GM19025 (cell line): ENCODE data around the gene ZDHHC11.
A peak's percentile ranks its signal among the peaks of the same experiment; 100 is the strongest.
"Not testable (repeated sequence)": the region's sequence is repeated elsewhere in the genome, so short reads cannot be mapped to it uniquely, and the experiment has no call there.

Source experiments
- ATAC-seq: cut with Tn5 transposase; IDR thresholded peaks from one replicate; pipeline ENCODE4 v1.9.1; 2021; ENCODE audit warnings: mild to moderate bottlenecking, low read depth, moderate library complexity; ENCODE audit not compliant: unreplicated experiment

ZDHHC11 gene

DNA sequence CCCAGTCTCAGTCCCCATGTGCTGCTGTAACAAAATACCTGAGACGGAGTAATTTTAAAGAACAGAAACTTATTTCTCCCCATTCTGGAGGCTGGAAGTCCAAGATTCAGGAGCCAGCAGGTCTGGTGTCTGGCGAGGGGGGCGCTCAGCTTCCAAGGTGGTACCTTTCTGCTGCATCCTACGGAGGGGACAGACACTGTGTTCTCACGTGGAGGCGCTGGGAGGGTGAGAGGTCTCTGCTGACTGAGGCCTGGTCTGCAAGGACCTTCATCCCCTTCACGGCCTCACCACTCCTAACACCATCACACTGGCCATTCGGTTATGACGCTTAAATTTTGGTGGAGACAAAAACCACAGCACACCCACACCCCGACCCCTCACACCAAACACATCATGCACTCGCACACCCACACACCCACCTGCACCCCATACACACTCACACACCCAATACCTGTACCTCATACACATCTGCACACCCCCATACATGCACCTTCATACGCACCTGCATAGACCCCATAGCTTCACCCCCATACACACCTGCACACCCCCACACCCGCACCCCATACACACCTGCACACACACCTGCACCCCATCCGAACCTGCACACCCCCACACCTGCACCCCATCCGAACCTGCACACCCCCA lies 9.8 kb upstream of the ZDHHC11 start:
- no peak for ATAC-seq

DNA sequence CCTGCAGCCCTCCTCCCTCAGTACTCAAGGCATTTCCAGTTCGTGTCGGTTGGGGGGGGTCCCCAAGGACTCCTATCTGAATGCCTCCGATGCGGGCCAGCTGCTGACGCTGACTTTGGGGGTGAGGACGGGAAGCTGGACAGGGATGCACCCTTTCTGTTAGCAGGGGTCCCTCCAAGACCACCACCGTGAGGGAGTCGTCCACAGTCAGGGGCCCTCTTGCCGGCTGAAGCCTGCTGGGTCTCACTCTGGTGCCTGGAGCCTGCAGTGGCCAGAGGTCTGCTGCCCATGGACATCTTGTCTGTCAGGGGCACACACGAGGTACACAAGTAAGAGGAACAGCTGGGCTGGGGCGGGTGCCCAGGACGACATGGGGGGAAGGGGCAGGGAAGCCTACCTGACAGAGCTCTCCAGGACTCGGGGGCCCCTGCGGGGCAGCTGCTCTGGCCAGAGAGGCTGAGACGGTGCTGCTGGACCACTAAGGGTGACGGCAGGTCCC lies 9.1 kb upstream of the ZDHHC11 start:
- no peak for ATAC-seq

- ATAC-seq: no peak
Measured at GRCh38 chr5:859391-859790, 8.6 kb upstream of the ZDHHC11 start.

GRCh38 chr5:858726-859125 lies 7.9 kb upstream of the ZDHHC11 start:
- ATAC-seq: no peak

GRCh38 chr5:856531-857425 lies 6.0 kb upstream of the ZDHHC11 start:
- no peak for ATAC-seq

GRCh38 chr5:855771-856530 lies 5.2 kb upstream of the ZDHHC11 start:
- ATAC-seq: no peak

DNA sequence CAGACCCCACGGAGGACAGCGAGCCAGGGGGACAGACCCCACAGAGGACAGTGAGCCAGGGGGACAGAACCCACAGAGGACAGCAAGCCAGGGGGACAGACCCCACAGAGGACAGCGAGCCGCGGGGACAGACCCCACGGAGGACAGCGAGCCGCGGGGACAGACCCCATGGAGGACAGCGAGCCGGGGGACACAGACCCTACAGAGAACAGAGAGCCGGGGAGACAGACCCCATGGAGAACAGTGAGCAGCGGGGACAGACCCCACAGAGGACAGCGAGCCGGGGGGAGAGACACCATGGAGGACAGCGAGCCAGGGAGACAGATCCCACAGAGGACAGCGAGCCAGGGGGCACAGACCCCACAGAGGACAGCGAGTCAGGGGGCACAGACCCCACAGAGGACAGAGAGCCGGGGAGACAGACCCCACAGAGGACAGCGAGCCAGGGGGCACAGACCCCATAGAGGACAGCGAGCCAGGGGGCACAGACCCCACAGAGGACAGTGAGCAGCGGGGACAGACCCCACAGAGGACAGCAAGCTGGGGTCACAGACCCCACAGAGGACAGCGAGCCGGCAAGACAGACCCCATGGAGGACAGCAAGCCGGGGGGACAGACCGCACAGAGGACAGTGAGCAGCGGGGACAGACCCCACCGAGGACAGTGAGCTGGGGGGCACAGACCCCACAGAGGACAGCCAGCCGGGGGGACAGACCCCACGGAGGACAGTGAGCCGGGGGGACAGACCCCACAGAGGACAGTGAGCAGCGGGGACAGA lies 4.4 kb upstream of the ZDHHC11 start:
- no peak for ATAC-seq

GRCh38 chr5:854217-854616 lies 3.4 kb upstream of the ZDHHC11 start:
- no peak for ATAC-seq

DNA sequence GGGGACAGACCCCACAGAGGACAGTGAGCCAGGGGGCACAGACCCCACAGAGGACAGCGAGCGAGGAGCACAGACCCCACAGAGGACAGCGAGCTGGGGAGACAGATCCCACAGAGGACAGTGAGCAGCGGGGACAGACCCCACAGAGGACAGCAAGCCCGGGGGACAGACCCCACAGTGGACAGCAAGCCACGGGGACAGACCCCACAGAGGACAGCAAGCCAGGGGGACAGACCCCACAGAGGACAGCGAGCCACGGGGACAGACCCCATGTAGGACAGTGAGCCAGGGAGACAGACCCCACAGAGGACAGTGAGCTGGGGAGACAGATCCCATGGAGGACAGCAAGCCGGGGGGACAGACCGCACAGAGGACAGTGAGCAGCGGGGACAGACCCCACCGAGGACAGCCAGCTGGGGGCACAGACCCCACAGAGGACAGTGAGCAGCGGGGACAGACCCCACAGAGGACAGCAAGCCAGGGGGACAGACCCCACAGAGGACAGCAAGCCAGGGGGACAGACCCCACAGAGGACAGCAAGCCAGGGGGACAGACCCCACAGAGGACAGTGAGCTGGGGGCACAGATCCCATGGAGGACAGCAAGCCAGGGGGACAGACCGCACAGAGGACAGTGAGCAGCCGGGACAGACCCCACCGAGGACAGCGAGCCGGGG lies 2.8 kb upstream of the ZDHHC11 start:
- not testable (repeated sequence) for ATAC-seq

- no peak for ATAC-seq
Measured at GRCh38 chr5:852431-853401, 1.9 kb upstream of the ZDHHC11 start.

DNA sequence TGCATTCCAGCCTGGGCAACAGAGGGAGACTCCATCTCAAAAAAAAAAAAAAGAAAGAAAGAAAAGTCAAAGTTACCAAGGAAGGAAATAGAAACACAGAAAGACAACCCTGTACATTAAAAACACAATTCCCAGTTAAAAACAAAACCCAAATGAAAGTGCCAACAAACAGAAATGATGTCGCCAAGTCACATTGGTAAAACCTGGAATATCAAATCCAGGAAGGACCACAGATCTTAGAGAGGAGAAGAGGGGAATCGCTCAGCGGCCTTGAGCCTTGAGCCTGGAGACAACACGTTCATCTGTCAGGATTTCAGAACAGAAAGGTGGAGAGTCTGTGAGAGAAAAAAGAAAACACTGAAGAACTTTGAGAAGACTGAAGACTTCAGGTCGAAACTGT lies 1.2 kb upstream of the ZDHHC11 start:
- ATAC-seq: no peak

DNA sequence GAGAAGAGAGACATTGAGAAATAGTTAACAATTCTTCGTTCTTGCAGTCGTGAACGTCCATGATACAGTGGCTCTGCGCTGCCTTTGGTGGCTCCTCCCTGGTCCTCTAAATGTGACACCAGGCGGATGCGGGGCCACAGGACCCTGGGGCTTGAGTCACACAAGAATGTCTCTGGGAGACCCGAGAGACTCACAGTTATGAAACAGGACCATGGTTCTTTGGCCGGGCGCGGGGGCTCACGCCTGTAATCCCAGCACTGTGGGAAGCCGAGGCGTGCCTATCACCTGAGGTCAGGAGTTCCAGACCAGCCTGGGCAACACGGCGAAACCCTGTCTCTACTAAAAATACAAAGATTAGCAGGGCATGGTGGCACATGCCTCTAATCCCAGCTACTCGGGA lies 767 bp upstream of the ZDHHC11 start:
- no peak for ATAC-seq

DNA sequence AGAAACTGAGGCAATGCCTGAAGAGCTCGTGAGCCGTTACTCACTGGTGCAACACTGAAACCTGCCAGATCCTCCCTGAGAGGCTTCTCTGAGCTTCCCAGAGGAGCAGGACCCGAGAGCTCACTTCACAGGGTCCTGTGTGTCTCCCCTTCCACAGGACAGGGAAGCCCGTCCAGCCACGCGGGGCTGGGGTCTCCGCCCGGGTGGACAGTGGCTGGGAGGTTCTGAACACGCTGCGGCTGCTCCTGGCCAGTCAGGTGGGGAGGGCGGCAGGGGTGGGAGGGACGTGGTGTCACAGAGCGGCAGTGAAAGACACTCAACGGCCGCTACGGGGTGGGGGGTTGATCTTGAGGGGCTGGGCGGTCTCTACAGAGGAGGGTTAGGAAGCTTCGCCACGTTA lies 290 bp upstream of the ZDHHC11 start:
- no peak for ATAC-seq

- no peak for ATAC-seq
Measured at GRCh38 chr5:849651-850301, 1.0 kb downstream of the ZDHHC11 start.

DNA sequence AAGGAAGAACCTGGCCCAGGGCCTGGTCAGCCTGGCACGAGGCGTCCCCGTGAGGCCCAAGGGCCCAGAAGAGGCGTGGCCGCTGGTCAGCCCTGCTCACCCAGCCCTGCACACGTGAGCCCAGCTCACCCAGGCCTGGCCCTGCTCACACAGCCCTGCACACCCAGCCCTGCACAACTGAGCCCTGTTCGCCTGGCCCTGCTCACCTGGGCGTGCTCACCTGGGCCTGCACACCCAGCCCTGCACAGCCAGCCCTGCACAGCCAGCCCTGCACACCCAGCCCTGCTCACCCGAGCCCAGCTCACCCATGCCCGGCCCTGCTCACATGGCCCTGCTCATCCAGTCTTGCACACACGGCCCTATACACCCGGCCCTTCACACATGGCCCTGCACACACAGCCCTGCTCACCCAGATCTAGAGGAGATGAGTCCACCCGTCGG lies 2.1 kb downstream of the ZDHHC11 start:
- no peak for ATAC-seq

- ATAC-seq: not testable (repeated sequence)
Measured at GRCh38 chr5:847736-848135, 3.0 kb downstream of the ZDHHC11 start.

DNA sequence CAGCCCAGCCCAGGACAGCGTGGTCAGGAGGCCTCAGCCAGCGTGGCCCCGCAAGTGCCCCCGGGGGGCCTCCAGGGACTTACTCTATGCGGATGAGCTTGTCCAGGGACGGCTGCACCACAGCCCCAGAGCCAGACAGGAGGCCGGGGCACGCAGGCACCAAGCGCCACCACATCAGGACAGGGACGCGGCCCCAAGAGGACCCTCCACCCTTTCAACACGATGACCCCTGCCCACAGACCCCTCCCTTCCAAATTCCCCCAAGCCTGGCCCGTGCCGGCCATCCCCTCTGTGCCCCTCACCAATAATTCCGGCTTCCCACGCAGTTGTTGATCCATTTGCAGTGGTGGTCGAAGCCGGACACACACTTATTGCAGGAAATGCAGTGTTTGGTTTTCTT lies 3.6 kb downstream of the ZDHHC11 start:
- not testable (repeated sequence) for ATAC-seq

- ATAC-seq: peak; percentile 57
Measured at GRCh38 chr5:846602-847091, 4.1 kb downstream of the ZDHHC11 start.
